Stimulated activated CD4-positive, alpha-beta T cell treated with anti-CD3 and anti-CD28 coated beads, Interleukin-4, amount 100 ng/mL, for 24 hours (primary cell): ENCODE measurements around the gene OR5L2.
"Not testable (repeated sequence)": the region's sequence is repeated elsewhere in the genome, so short reads cannot be mapped to it uniquely, and the experiment has no call there.

Source experiments
- DNase-seq: peaks from one replicate; pipeline ENCODE4 v3.0.0-alpha.2; 2020

The OR5L2 gene

GRCh38 chr11:55826919-55827318, at the start of gene OR5L2:
TSS of gene OR5L2 (plus strand) at chr11:55827219. CDS start at chr11:55827219, 0 bp downstream.
- no peak for DNase-seq

- DNase-seq = no peak
These were observed 35.4 kb upstream of the OR5L2 start for GRCh38 chr11:55791606-55792005.

GRCh38 chr11:55793321-55793720, 33.7 kb upstream of the OR5L2 start:
- no peak for DNase-seq

GRCh38 chr11:55795256-55795655, 31.8 kb upstream of the OR5L2 start, which contains the start of gene OR5D14:
TSS of gene OR5D14 (plus strand) at chr11:55795556. CDS start at chr11:55795556, 0 bp downstream.
- no peak for DNase-seq

DNA sequence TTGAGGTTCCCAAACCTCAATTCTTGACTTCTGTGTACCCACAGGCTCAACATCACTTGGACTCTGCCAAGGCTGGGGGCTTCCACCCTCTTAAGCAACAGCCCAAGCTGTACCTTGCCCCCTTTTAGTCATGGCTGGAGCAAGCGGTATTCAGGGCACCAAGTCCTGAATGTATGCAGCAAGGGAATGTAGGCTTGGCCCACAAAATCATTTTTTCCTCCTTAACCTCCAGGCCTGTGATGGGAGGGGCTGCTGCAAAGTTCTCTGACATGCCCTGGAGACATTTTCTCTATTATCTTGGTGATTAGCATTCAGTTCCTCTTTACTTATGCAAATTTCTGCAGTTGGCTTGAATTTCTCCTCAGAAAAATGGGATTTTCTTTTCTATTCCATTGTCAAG, 20.8 kb upstream of the OR5L2 start:
- DNase-seq = no peak

DNA sequence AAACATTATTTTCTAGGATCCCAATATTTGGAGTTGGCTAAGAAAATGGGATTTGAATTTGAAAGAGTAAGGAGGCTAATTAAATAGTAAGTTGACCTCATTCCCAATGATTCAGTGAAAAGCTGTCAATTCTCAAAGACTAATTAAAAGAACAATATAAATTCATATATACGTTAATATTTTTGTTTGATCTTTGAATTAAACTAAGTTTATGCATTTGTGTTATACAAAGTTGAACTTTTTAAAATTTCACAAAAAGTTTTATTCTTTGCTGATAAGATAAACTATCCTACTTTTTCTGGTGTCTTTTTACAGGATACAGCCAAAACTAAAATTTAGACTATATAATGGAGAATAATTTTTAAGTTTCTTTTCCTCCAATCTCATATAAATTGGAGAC, 16.0 kb upstream of the OR5L2 start, which contains the start of gene OR5L1:
Gene OR5L1, plus strand, starts transcription at position 301 of the 400 bp plus-strand sequence. CDS start 100 bp downstream, outside the sequence.
- no peak for DNase-seq

DNA sequence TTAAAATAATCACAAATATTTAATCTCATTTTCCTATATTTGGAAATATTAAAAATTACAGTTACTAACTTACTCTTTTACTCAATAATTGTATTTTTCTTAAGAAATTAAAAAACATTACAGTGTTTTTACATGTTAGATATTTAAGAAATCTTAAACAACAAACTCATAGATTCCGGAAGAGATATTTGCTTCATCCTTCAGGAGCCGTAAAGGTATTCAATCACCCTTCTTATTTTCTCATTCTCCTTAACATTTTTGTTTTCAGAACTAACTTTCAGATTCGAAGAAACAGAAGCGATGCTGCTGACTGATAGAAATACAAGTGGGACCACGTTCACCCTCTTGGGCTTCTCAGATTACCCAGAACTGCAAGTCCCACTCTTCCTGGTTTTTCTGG, 7.7 kb upstream of the OR5L2 start, which contains the start of gene OR5D18:
Gene OR5D18, plus strand, starts transcription at position 301 of the 400 bp plus-strand sequence. Its CDS starts 0 bp downstream, at position 301.
- no peak for DNase-seq

DNA sequence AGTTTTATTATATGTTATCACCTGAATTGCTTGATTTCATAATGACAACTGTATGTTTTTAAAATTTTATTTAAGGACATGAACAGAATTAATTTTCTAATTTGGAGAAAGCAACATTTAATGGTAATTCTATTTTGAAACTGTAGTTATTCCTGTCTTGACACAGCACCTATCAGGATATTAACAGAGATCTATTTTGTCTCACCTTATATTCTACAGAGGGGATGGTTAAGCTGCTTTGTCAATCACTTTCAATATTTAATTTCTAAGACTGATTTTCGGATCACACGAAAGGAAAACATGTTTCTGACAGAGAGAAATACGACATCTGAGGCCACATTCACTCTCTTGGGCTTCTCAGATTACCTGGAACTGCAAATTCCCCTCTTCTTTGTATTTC, 11.4 kb downstream of the OR5L2 start, which contains the start of gene OR5D16:
Gene OR5D16, plus strand, starts transcription at position 301 of the 400 bp plus-strand sequence. Its CDS starts 0 bp downstream, at position 301.
- no peak for DNase-seq

- DNase-seq = no peak
These were observed 20.4 kb downstream of the OR5L2 start for GRCh38 chr11:55847453-55847852.

GRCh38 chr11:55849037-55849436, 22.0 kb downstream of the OR5L2 start:
- DNase-seq = no peak

- DNase-seq = no peak
These were observed 25.1 kb downstream of the OR5L2 start for GRCh38 chr11:55852141-55852540.

DNA sequence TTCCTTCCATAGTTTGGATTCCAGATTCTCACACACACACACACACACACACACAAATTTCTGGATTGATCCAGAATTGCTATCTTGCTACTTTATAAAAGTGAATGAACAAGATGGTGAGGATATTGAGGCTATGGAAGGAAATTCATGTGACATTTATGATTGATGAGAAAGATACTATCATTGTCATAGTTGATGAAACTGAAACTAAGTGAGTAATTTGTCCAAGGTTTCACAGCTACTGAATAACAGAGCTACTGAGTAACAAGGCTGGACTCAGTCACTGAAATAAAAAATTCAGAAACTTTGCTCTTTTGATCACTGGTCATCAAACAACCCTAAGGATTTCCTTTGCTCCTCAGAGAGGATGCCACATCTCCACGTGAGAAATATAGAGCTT, 27.7 kb downstream of the OR5L2 start:
- DNase-seq = no peak

GRCh38 chr11:55867354-55867753, 40.3 kb downstream of the OR5L2 start:
- DNase-seq = not testable (repeated sequence)

- not testable (repeated sequence) for DNase-seq
These were observed 45.7 kb downstream of the OR5L2 start for GRCh38 chr11:55872731-55873130.

GRCh38 chr11:55873146-55873545, 46.1 kb downstream of the OR5L2 start:
- not testable (repeated sequence) for DNase-seq
